ENCODE data around the gene DOP1A.
A peak's percentile ranks its signal among the peaks of the same experiment; 100 is the strongest.

DOP1A gene

DNA sequence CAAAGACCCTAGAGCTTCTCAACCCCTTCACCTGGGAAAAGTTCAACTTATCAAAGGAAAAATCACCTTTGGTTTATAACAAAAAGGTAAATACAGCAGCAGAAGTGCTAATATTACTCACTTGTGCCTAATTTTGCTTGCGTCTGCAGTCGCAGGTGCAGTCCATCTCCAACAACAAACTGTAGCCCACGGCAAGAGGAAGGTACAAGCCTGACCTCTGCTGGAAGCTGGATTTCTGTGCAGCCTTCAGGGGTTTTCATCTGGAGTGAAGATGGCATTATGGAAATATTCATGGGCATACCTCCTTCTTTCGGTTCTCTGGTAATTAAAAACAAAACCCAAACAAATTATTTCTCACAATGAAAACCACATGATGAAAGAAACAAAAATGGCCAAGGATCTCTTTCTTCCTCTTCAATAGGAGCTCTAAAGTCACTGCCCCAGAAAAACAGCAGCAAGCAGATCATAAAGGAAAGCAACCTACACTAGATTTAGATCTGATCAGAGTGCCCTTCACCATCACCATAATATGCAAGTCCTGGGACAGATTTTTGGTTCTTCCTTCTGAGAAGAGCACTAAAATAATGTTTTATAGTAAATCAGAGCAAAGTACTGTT lies 9.7 kb upstream of the DOP1A start:
- no peak overlapping the region for H3K4me3 ChIP-seq (ENCODE audit: low read depth, low read length)
- DNase-seq (ENCODE audit: low read depth, low spot score) = no peak
- ChIA-PET POLR2A (no interaction called here), CTCF (interaction anchor here (0.7 to 9.1 kb wide), 44 partner anchors 8 to 831 kb away, joined by 3 to 195 read pairs (median 4); partner anchors contain the start of genes DOP1A, IBTK, TPBG and UBE3D)
- TF ChIP-seq, protein P1, sequence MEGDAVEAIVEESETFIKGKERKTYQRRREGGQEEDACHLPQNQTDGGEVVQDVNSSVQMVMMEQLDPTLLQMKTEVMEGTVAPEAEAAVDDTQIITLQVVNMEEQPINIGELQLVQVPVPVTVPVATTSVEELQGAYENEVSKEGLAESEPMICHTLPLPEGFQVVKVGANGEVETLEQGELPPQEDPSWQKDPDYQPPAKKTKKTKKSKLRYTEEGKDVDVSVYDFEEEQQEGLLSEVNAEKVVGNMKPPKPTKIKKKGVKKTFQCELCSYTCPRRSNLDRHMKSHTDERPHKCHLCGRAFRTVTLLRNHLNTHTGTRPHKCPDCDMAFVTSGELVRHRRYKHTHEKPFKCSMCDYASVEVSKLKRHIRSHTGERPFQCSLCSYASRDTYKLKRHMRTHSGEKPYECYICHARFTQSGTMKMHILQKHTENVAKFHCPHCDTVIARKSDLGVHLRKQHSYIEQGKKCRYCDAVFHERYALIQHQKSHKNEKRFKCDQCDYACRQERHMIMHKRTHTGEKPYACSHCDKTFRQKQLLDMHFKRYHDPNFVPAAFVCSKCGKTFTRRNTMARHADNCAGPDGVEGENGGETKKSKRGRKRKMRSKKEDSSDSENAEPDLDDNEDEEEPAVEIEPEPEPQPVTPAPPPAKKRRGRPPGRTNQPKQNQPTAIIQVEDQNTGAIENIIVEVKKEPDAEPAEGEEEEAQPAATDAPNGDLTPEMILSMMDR (IDR thresholded peaks at IDR 0.05; ENCODE audit: insufficient read depth, low read length, missing control alignments) = peak; percentile 80

DNA sequence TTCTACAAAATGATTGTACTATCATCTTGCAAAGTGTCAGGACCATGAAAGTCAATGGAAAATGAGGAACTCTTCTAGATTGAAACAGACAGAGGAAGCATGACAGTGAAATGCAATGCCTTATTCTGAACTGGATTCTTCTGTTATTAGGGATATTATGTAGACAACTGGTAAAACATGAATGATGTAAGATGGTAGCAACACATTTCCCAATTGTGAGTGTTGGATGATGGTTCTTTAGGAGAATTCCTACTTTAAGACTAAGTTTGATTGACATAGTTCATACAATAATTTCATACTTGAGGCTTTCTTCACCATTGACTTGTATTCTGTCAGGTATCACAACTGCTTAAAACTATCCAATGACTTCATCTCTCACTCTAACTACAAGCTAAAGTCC lies 6.3 kb upstream of the DOP1A start:
- ChIA-PET CTCF (no interaction called here), POLR2A (no interaction called here)

DNA sequence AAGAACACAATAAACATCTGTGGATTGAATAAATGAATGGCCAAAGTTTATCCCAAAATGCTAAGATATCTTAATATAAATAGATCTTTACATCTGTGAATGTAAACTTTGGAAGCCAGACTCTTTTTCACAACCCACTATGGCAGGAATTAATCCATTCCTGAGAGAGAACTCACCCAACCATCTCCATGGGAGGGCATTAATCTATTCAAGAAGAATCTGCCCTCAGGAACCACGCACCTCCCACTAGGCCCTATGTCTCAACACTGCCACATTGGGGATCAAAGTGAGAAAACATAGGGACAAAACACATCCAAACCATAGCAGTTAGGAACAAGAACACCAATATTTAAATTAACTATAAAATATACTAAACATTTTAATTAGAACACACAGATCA lies 5.2 kb upstream of the DOP1A start:
- POLR2A ChIA-PET = no interaction called here
- DNase-seq (ENCODE audit: low read depth, low spot score) = peak; percentile 58
- TF ChIP-seq, protein P1 (IDR thresholded peaks at IDR 0.05; ENCODE audit: insufficient read depth, low read length, missing control alignments) = no peak
- CTCF ChIA-PET = interaction anchor here (0.8 to 1.8 kb wide), 3 partner anchors 153 to 810 kb away, joined by 3 to 9 read pairs (median 3); no protein-coding TSS in a partner anchor
- H3K4me3 ChIP-seq (ENCODE audit: low read depth, low read length) = no peak overlapping the region

More for the DNA sequence above, 6.3 kb upstream of the DOP1A start:
- H3K4me3 ChIP-seq (ENCODE audit: low read depth, low read length) = no peak overlapping the region
- TF ChIP-seq, protein P1 (IDR thresholded peaks at IDR 0.05; ENCODE audit: insufficient read depth, low read length, missing control alignments) = no peak
- no peak for DNase-seq (ENCODE audit: low read depth, low spot score)

DNA sequence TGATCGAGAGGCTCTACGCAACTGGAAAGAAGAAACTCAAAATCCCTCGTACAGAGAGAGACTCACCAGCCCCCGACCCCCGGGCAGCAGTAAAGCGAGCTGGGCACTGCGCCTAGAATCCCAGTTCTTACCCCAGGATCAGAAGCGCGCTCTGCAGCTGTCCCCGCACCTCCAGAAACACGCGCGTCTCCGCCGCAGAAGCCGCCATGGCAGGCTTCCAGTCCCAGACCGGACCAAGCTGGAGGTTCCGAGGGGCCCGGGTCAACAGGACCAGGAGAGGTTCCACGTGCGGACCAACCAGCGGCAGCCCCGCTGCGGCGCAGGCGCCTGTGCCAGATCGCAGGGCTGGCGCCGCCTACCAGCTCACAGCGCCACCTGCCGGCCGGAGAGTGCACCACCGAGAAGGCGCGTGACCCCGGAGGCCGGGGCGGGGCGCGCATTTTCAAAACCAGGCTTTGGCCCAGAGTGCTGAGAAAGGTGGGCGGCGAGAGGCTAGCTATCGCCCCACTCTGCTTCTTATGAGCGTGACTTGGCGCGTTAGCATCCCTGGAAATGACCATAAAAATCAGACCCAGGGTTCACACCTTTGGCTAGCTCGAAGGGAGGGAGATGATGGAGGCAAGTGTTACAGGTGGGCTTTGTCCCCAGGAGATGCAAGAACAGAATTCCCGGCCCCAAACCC lies 1.8 kb upstream of the DOP1A start, which contains the start of gene UBE3D:
UBE3D (minus strand) TSS at position 331 of the 682 bp plus-strand sequence; CDS start at position 208, 123 bp downstream.
- POLR2A ChIA-PET = interaction anchor here (0.8 to 1.3 kb wide), 4 partner anchors 118 to 702 kb away, joined by 3 read pairs; partner anchors contain the start of genes PRSS35 and TPBG
- CTCF ChIA-PET = interaction anchor here (0.5 to 10.8 kb wide), 99 partner anchors 9 to 1155 kb away, joined by 3 to 493 read pairs (median 6); partner anchors contain the start of genes IBTK, ME1, PGM3 and PRSS35

DNA sequence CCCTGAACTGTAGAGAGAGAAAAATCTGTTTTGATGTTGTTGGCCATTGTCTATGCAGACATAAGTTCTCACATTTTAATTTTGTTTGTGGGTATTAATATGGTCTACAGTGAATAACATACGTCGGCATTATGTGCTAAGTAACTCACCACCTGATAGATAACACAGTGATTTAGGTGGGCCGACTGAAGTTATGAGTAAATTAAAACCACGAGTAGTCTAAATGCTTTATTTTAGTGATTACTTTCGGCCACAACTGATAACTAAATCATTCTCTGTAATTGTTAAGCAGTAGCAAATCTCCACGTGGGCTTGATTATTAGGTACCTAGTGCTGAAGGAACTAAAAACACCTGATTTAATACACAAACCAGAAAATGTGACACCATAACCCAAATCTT lies 1.1 kb downstream of the DOP1A start:
- ChIA-PET CTCF (interaction anchor here (1.2 to 10.8 kb wide), 16 partner anchors 10 to 821 kb away, joined by 4 to 493 read pairs (median 44); partner anchors contain the start of genes IBTK and PRSS35), POLR2A (no interaction called here)
- DNase-seq (ENCODE audit: low read depth, low spot score) = no peak
- TF ChIP-seq, protein P1 (IDR thresholded peaks at IDR 0.05; ENCODE audit: insufficient read depth, low read length, missing control alignments) = no peak
- peak overlapping the region; percentile 87 for H3K4me3 ChIP-seq (ENCODE audit: low read depth, low read length)

More for the DNA sequence above, 1.8 kb upstream of the DOP1A start, which contains the start of gene UBE3D:
- TF ChIP-seq, protein P1 (IDR thresholded peaks at IDR 0.05; ENCODE audit: insufficient read depth, low read length, missing control alignments) = peak; percentile 96
- no peak for DNase-seq (ENCODE audit: low read depth, low spot score)
- H3K4me3 ChIP-seq (ENCODE audit: low read depth, low read length) = peak within 1 kb of the TSS; percentile 84

DNA sequence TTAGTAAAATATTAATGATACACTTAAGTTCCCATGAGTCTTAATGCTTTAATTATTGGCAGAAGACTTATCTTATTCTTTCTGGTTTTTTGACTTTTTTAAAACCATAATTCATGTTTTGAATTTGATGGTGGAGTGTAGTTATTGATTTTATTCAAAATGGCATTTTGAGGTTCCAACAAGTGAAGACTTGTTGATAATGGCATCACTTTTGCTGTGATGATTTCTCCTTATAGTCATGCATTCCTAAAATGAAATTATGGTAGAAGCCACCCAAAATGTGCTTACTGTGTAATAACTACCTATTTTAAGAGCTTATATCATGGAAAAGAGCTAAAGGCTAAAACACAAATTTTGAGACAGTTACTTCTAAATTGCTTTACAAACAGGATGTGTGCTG lies 2.2 kb downstream of the DOP1A start:
- H3K4me3 ChIP-seq (ENCODE audit: low read depth, low read length) = no peak overlapping the region
- CTCF ChIA-PET = interaction anchor here (0.8 to 10.8 kb wide), 8 partner anchors 9 to 451 kb away, joined by 3 to 493 read pairs (median 23); partner anchors contain the start of gene PRSS35

More for the DNA sequence above, 2.2 kb downstream of the DOP1A start:
- POLR2A ChIA-PET = no interaction called here
- TF ChIP-seq, protein P1 (IDR thresholded peaks at IDR 0.05; ENCODE audit: insufficient read depth, low read length, missing control alignments) = no peak
- no peak for DNase-seq (ENCODE audit: low read depth, low spot score)

All from AG04449 (cell line).